Regular cardiac myocyte (primary cell): ENCODE results near the gene YWHAE. TPM values are rescaled to one million over a fixed set of nuclear protein-coding genes. Genes with fewer than 3 reads are reported as not detected.

ENCODE experiments used
- total RNA-seq: library from RNA; depleted of rRNA; stranded (reverse); fragments of >200 nt; gene quantifications from 2 replicates; pipeline ENCODE4 v1.2.3, GENCODE V29; 2014

YWHAE gene
- total RNA-seq: 374 and 1,144 TPM in 2 replicates

DNA sequence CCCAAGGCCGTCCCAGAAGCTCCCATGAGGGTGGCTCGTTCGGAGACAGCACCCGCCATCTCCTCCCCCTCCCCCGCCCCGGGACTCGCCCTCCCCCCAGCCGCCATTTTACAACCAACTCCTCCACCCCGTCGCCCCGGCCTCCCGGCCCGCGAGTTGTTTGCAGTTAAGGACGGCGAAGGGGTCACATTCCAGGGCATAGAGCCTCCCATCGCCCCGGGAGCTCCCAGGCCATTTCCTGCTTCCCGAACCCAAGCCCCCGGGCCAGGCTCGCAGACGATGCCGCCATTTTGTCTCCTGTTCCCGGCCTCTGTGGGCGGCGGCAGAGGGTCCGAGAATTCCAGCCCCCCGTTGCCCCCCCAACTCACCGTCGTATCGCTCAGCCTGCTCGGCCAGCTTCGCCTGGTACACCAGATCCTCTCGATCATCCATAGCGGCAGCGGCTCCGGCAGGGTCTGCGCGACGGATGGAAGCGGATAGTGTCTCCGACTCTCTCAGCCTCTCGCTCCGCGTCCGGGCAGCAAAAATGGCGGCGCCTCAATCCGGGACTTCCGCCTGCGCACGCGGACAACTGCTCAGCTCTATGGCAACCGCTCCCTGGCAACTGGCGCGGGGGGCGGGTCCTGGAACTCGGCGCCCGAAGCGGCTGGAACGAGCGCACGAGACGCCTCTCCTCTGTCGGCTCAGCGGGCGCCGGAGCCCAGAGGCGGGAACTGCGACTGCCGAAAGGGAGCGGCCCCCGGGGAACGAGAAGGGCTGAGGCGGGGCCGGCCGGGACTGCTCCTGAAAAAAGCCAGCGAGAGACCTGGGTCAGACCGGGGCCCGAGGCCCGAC is at the start of gene YWHAE:
Gene YWHAE, minus strand, starts transcription at position 544 of the 834 bp plus-strand sequence. Its CDS starts 112 bp downstream, at position 432.

Other genes with a start within 250 kb of the YWHAE start
- 34.1 and 43.7 TPM in 2 replicates for gene ABR, start 220.2 kb downstream of the YWHAE start, total RNA-seq
- gene BHLHA9, start 129.8 kb downstream of the YWHAE start, total RNA-seq: 0.28 TPM in 1 of 2 replicates, not detected in the other
- not detected in 2 replicates for gene TRARG1, start 120.6 kb downstream of the YWHAE start, total RNA-seq
- gene CRK, start 56.0 kb upstream of the YWHAE start, total RNA-seq: 116 and 137 TPM in 2 replicates
- 145 and 184 TPM in 2 replicates for gene MYO1C, start 92.5 kb upstream of the YWHAE start, total RNA-seq
- gene INPP5K, start 116.4 kb upstream of the YWHAE start, total RNA-seq: 37.4 and 39.7 TPM in 2 replicates
- gene PITPNA, start 162.6 kb upstream of the YWHAE start, total RNA-seq: 8.2 and 16.9 TPM in 2 replicates
- gene SLC43A2, start 228.6 kb upstream of the YWHAE start, total RNA-seq: 5.9 and 7.9 TPM in 2 replicates
- 0.96 and 3.1 TPM in 2 replicates for gene SCARF1, start 245.5 kb upstream of the YWHAE start, total RNA-seq
- gene RILP, start 249.6 kb upstream of the YWHAE start, total RNA-seq: 5.6 and 6.2 TPM in 2 replicates